ENCODE data around the gene TMEM62. TPM values are rescaled to one million over a fixed set of nuclear protein-coding genes. Genes with fewer than 3 reads are reported as not detected.
"Not testable (repeated sequence)": the region's sequence is repeated elsewhere in the genome, so short reads cannot be mapped to it uniquely, and the experiment has no call there.

Gene TMEM62
- polyA plus RNA-seq, 2 donors: 7.6 to 12.8 TPM

GRCh38 chr15:43220991-43221403, 87.6 kb downstream of the TMEM62 start, which contains the start of gene EPB42:
TSS of gene EPB42 (minus strand) at chr15:43221018. CDS start at chr15:43220825, 193 bp downstream.
- no peaks in the 10 kb centered on the region for H3K4me1 ChIP-seq (ENCODE audit: control insufficient read depth in 2 of 2, insufficient read depth in 2 of 2, low read length in 1 of 2)
- H3K9me3 ChIP-seq (ENCODE audit: control insufficient read depth in 2 of 2, insufficient read depth in 1 of 2, low read depth in 1 of 2, low read length in 1 of 2): no peaks in the 10 kb centered on the region
- no peaks in the 10 kb centered on the region for H3K36me3 ChIP-seq (ENCODE audit: control insufficient read depth in 2 of 2, insufficient read depth in 2 of 2, low read length in 1 of 2)
- WGBS, 2 donors: 75 to 79% methylated on average over 3 of the region's 3 CpGs
- no peak within 1 kb of the TSS for H3K4me3 ChIP-seq (ENCODE audit: low read depth in 1 of 2, low read length in 2 of 2)
- H3K27ac ChIP-seq (ENCODE audit: low read depth in 2 of 2, low read length in 1 of 2): no peak within 1 kb of the TSS
- H3K27me3 ChIP-seq (ENCODE audit: control insufficient read depth in 1 of 2, insufficient read depth in 2 of 2, low read length in 2 of 2): no peaks in the 10 kb centered on the region

- no peaks in the 10 kb centered on the region for H3K36me3 ChIP-seq (ENCODE audit: control insufficient read depth in 2 of 2, insufficient read depth in 2 of 2, low read length in 1 of 2)
- H3K9me3 ChIP-seq (ENCODE audit: control insufficient read depth in 2 of 2, insufficient read depth in 1 of 2, low read depth in 1 of 2, low read length in 1 of 2): no peaks in the 10 kb centered on the region
- WGBS, 2 donors: 66 to 84% methylated on average over 1 of the region's 1 CpG
- H3K27me3 ChIP-seq (ENCODE audit: control insufficient read depth in 1 of 2, insufficient read depth in 2 of 2, low read length in 2 of 2): no peaks in the 10 kb centered on the region
- no peak overlapping the region for H3K27ac ChIP-seq (ENCODE audit: low read depth in 2 of 2, low read length in 1 of 2)
- H3K4me3 ChIP-seq (ENCODE audit: low read depth in 1 of 2, low read length in 2 of 2): no peak overlapping the region
- no peaks in the 10 kb centered on the region for H3K4me1 ChIP-seq (ENCODE audit: control insufficient read depth in 2 of 2, insufficient read depth in 2 of 2, low read length in 1 of 2)
Measured at GRCh38 chr15:43221422-43221821, 88.0 kb downstream of the TMEM62 start.

- 45% methylated on average over 16 of the region's 16 CpGs for WGBS, 2 donors
- H3K4me3 ChIP-seq (ENCODE audit: low read depth in 1 of 2, low read length in 2 of 2): no peak overlapping the region
- H3K27ac ChIP-seq (ENCODE audit: low read depth in 2 of 2, low read length in 1 of 2): no peak overlapping the region
- H3K4me1 ChIP-seq (ENCODE audit: control insufficient read depth in 2 of 2, insufficient read depth in 2 of 2, low read length in 1 of 2): no peaks in the 10 kb centered on the region
- H3K36me3 ChIP-seq (ENCODE audit: control insufficient read depth in 2 of 2, insufficient read depth in 2 of 2, low read length in 1 of 2): no peaks in the 10 kb centered on the region
- no peaks in the 10 kb centered on the region for H3K9me3 ChIP-seq (ENCODE audit: control insufficient read depth in 2 of 2, insufficient read depth in 1 of 2, low read depth in 1 of 2, low read length in 1 of 2)
- H3K27me3 ChIP-seq (ENCODE audit: control insufficient read depth in 1 of 2, insufficient read depth in 2 of 2, low read length in 2 of 2): no peaks in the 10 kb centered on the region
Measured at GRCh38 chr15:43225201-43225949, 92.0 kb downstream of the TMEM62 start.

- WGBS, 2 donors: 82 to 88% methylated on average over 12 of the region's 12 CpGs
- not testable (repeated sequence) for H3K4me1 ChIP-seq (ENCODE audit: control insufficient read depth in 2 of 2, insufficient read depth in 2 of 2, low read length in 1 of 2); H3K27me3 ChIP-seq (ENCODE audit: control insufficient read depth in 1 of 2, insufficient read depth in 2 of 2, low read length in 2 of 2); H3K36me3 ChIP-seq (ENCODE audit: control insufficient read depth in 2 of 2, insufficient read depth in 2 of 2, low read length in 1 of 2); H3K27ac ChIP-seq (ENCODE audit: low read depth in 2 of 2, low read length in 1 of 2); H3K9me3 ChIP-seq (ENCODE audit: control insufficient read depth in 2 of 2, insufficient read depth in 1 of 2, low read depth in 1 of 2, low read length in 1 of 2); H3K4me3 ChIP-seq (ENCODE audit: low read depth in 1 of 2, low read length in 2 of 2)
Measured at GRCh38 chr15:43225950-43226255, 92.5 kb downstream of the TMEM62 start.

- H3K4me1 ChIP-seq (ENCODE audit: control insufficient read depth in 2 of 2, insufficient read depth in 2 of 2, low read length in 1 of 2): no peaks in the 10 kb centered on the region
- no peak overlapping the region for H3K27ac ChIP-seq (ENCODE audit: low read depth in 2 of 2, low read length in 1 of 2)
- no peaks in the 10 kb centered on the region for H3K9me3 ChIP-seq (ENCODE audit: control insufficient read depth in 2 of 2, insufficient read depth in 1 of 2, low read depth in 1 of 2, low read length in 1 of 2)
- no peaks in the 10 kb centered on the region for H3K27me3 ChIP-seq (ENCODE audit: control insufficient read depth in 1 of 2, insufficient read depth in 2 of 2, low read length in 2 of 2)
- H3K4me3 ChIP-seq (ENCODE audit: low read depth in 1 of 2, low read length in 2 of 2): no peak overlapping the region
- H3K36me3 ChIP-seq (ENCODE audit: control insufficient read depth in 2 of 2, insufficient read depth in 2 of 2, low read length in 1 of 2): no peaks in the 10 kb centered on the region
- WGBS, 2 donors: 94 to 95% methylated on average over 54 to 57 of the region's 57 CpGs
Measured at GRCh38 chr15:43226436-43227305, 93.3 kb downstream of the TMEM62 start.

- peaks cover 0 to 2% of the 10 kb centered on the region in 2 donors for H3K36me3 ChIP-seq (ENCODE audit: control insufficient read depth in 2 of 2, insufficient read depth in 2 of 2, low read length in 1 of 2)
- no peak overlapping the region for H3K27ac ChIP-seq (ENCODE audit: low read depth in 2 of 2, low read length in 1 of 2)
- 80 to 86% methylated on average over 5 of the region's 5 CpGs for WGBS, 2 donors
- H3K4me3 ChIP-seq (ENCODE audit: low read depth in 1 of 2, low read length in 2 of 2): no peak overlapping the region
- H3K27me3 ChIP-seq (ENCODE audit: control insufficient read depth in 1 of 2, insufficient read depth in 2 of 2, low read length in 2 of 2): no peaks in the 10 kb centered on the region
- H3K9me3 ChIP-seq (ENCODE audit: control insufficient read depth in 2 of 2, insufficient read depth in 1 of 2, low read depth in 1 of 2, low read length in 1 of 2): no peaks in the 10 kb centered on the region
- H3K4me1 ChIP-seq (ENCODE audit: control insufficient read depth in 2 of 2, insufficient read depth in 2 of 2, low read length in 1 of 2): no peaks in the 10 kb centered on the region
Measured at GRCh38 chr15:43229977-43230376, 96.6 kb downstream of the TMEM62 start.

GRCh38 chr15:43230640-43231115, 97.3 kb downstream of the TMEM62 start:
- no peak overlapping the region for H3K4me3 ChIP-seq (ENCODE audit: low read depth in 1 of 2, low read length in 2 of 2)
- WGBS, 2 donors: 45 to 65% methylated on average over 2 of the region's 2 CpGs
- no peaks in the 10 kb centered on the region for H3K27me3 ChIP-seq (ENCODE audit: control insufficient read depth in 1 of 2, insufficient read depth in 2 of 2, low read length in 2 of 2)
- H3K36me3 ChIP-seq (ENCODE audit: control insufficient read depth in 2 of 2, insufficient read depth in 2 of 2, low read length in 1 of 2): peaks cover 0 to 3% of the 10 kb centered on the region in 2 donors
- no peaks in the 10 kb centered on the region for H3K9me3 ChIP-seq (ENCODE audit: control insufficient read depth in 2 of 2, insufficient read depth in 1 of 2, low read depth in 1 of 2, low read length in 1 of 2)
- no peaks in the 10 kb centered on the region for H3K4me1 ChIP-seq (ENCODE audit: control insufficient read depth in 2 of 2, insufficient read depth in 2 of 2, low read length in 1 of 2)
- H3K27ac ChIP-seq (ENCODE audit: low read depth in 2 of 2, low read length in 1 of 2): no peak overlapping the region

- Histone ChIP-seq H3K9me3 (ENCODE audit: control insufficient read depth in 2 of 2, insufficient read depth in 1 of 2, low read depth in 1 of 2, low read length in 1 of 2) (no peaks in the 10 kb centered on the region), H3K27ac (ENCODE audit: low read depth in 2 of 2, low read length in 1 of 2) (no peak overlapping the region), H3K4me1 (ENCODE audit: control insufficient read depth in 2 of 2, insufficient read depth in 2 of 2, low read length in 1 of 2) (no peaks in the 10 kb centered on the region), H3K36me3 (ENCODE audit: control insufficient read depth in 2 of 2, insufficient read depth in 2 of 2, low read length in 1 of 2) (peaks cover 0 to 3% of the 10 kb centered on the region in 2 donors), H3K27me3 (ENCODE audit: control insufficient read depth in 1 of 2, insufficient read depth in 2 of 2, low read length in 2 of 2) (no peaks in the 10 kb centered on the region), H3K4me3 (ENCODE audit: low read depth in 1 of 2, low read length in 2 of 2) (no peak overlapping the region)
- WGBS, 2 donors: 86 to 89% methylated on average over 3 of the region's 3 CpGs
Measured at GRCh38 chr15:43232289-43232874, 99.0 kb downstream of the TMEM62 start.
